Astrocyte of the cerebellum (primary cell): ENCODE results near the gene C1QTNF6.

ENCODE experiments used
- DNase-seq: peaks from one replicate; pipeline ENCODE4 v3.0.0-alpha.2; 2011; ENCODE audit warnings: low read depth
- H3K4me3 ChIP-seq: 2 replicates; pipeline ENCODE4 v1.5.1; 2011; ENCODE audit warnings: mild to moderate bottlenecking, low read depth, low read length, moderate library complexity
- in situ Hi-C: cut with HindIII; loops from 2 replicates; pipeline ENCODE4 v1.10.0; 2017; ENCODE audit warnings: low sequenced_read_pairs
- TF ChIP-seq, protein P1 (sequence below): IDR thresholded peaks from 2 replicates; pipeline ENCODE4 v1.5.1; 2012; ENCODE audit warnings: low read length, low read depth, moderate library complexity, mild to moderate bottlenecking; ENCODE audit errors: missing control alignments

C1QTNF6 gene

DNA sequence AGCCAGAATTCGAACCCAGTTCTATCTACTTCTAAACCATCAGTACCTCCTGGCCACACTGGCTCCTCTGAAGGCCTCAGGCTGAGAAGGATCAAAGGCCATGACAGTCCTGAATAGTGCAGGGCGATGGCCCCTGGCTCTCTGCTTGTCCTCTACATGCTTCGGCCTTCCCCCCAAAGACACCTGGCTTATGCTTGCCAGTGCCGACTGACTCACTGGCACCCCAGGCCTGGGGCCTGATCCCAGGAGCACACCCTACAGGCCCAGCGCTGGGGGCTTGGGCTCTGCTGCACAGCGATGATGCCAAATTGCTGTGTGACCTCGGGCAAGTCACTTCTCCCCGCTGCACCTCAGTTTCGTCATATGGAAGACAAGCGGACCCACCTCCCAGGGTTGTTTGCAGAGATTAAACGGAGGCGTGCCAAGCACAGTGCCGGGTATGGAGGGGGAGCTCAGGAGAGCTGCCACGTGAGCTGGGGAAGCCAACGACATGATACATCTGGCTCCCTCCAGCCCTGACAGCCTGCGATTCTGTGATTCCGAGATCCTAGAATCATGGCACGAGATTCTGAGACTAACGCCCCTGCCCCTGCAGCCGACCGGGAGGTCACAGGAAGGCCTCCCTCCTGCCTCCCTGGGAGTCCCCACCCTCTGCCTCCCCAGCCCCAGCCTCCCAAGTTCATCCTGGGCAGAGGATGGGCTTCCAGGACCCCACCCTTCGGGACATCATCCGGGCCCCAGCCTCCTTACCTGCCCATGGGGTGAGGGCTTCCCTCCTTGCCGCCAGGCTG, 23.2 kb upstream of the C1QTNF6 start:
- no peak overlapping the region for H3K4me3 ChIP-seq
- no peak for DNase-seq
- TF ChIP-seq, protein P1, sequence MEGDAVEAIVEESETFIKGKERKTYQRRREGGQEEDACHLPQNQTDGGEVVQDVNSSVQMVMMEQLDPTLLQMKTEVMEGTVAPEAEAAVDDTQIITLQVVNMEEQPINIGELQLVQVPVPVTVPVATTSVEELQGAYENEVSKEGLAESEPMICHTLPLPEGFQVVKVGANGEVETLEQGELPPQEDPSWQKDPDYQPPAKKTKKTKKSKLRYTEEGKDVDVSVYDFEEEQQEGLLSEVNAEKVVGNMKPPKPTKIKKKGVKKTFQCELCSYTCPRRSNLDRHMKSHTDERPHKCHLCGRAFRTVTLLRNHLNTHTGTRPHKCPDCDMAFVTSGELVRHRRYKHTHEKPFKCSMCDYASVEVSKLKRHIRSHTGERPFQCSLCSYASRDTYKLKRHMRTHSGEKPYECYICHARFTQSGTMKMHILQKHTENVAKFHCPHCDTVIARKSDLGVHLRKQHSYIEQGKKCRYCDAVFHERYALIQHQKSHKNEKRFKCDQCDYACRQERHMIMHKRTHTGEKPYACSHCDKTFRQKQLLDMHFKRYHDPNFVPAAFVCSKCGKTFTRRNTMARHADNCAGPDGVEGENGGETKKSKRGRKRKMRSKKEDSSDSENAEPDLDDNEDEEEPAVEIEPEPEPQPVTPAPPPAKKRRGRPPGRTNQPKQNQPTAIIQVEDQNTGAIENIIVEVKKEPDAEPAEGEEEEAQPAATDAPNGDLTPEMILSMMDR = no peak
- in situ Hi-C loops = no loop called here

DNA sequence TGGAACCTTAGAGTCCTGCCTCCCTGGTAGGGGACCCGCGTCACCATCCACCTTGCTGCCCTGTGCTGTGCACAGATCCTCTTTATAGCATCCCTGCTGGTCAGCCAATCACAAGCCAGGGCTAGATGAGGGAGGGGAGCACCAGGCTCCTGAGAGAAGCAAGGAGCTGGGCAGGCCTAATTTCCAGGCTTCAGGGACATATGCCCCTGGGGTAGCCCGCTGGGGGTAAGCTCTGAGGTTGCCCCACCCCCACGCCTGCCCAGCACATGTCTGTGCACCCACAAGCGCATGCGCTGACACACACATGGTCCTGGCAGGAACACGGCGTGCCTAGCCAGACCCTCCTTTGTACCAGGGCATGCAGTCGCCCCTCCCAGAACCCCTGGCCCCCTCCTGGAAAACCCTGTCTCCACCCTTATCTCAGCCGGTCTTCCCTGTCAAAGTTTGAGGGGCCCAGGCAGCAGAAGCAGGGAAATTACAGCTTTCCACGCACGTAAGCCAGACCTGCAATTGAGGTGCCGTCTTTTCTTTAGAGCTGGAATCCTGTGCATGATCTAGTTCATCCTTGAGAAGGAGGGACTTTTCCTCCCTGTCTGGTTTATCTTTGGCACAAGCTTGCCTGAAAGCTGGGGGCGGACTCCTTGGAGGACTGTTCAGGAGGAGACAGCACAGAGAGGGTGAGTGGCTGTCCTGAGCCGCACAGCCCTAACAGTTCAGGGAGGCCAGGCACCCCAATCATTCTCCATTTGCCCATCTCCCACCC, 22.2 kb upstream of the C1QTNF6 start:
- in situ Hi-C loops = no loop called here
- TF ChIP-seq, protein P1 = no peak
- DNase-seq = no peak
- no peak overlapping the region for H3K4me3 ChIP-seq

DNA sequence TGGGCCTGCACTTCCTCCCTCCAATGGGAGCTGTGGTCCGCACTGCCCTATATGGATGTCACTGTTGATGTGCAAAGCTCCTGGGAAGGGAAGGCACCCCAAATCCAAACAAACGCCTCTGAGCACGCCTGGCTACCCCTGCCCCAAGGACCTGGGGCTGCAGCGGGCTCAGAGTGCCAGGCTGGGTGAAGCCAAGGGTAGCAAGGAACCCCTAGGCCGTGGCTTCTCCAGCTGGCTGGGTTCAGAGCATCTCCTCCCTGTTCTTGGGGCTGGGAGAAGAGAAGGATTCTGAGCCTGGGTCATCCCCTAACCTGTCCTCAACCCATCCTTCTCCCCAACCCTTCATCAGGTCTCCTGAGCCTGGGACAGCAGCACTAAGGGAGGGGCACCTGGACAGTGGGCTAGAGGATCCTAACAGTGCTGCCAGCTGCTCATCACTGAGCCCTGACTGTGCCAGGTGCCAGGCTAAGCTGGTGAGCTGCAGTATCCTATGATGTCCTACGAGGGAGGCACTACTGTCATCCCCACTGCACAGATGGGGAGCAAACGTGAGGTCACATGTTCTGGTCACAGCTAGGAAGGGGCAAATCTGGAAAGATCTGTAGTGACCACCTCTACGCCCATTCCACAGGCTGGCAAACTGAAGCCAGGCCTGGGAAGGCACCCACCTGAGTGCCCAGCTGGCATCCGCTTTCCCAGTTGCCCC, 21.2 kb upstream of the C1QTNF6 start:
- in situ Hi-C loops = no loop called here
- TF ChIP-seq, protein P1 = no peak
- no peak for DNase-seq
- no peak overlapping the region for H3K4me3 ChIP-seq

DNA sequence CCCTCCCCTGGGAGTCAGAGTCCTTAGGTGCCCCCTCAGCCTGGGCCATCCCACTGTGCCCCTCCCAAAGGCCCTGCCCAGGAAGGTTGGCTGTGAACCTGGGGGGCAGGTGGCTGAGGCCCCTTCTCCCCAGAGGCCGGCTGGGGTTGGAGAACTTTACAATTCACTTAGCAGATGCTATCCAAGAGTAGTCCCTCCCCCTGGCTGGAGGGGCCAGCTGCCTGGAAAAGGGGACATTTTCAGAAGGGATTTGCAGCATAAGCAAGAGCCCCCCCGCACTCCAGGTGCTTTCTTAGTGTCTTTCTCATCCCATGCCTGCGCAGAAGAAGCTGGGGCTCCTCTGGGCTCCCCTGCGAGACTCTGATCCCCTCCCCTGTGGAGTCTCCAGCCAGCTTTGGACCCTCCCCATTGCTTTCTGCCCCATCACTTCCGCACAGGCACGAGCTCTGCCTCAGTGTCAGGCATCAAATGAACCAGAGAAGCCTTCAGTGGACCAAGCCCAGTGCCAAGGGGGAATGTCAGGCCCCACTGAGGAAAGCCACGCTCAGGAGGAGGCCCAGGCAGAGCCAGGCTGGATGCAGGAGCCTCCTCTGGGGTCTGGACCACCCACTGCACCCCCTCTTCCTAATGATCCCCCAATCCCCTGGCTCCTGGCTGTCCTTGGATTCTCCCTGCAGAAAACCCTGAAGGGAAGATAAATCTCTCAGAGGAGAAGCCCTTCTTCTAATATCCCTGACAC, 20.5 kb upstream of the C1QTNF6 start:
- TF ChIP-seq, protein P1 = no peak
- DNase-seq = no peak
- in situ Hi-C loops = no loop called here
- H3K4me3 ChIP-seq = no peak overlapping the region

DNA sequence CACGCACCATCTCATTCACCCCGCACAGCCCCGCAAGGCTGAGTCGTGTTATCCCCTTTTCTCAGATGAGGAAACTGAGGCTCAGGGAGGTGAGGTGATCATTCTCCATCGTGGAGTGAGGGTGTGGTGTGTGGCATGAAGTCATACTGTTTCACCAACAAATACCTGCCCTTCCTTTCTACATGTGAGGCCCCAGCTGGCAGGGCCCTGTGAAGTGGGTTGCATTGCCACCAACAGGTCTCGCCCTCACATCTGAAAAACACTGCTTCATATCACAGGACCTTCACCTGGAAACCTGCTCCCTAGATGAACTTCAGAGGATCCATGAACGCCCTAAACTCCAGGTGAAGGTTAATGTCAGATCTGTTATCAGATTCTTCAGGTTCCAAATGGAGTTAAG, 19.9 kb upstream of the C1QTNF6 start:
- in situ Hi-C loops = no loop called here
- H3K4me3 ChIP-seq = no peak overlapping the region
- no peak for DNase-seq
- TF ChIP-seq, protein P1 = no peak
